ENCODE data around the gene RNF8. TPM values are rescaled to one million over a fixed set of nuclear protein-coding genes. Genes with fewer than 3 reads are reported as not detected.

RNF8 gene
- total and polyA plus RNA-seq, 2 of the 4 experiments (the other 2 are of a cell fraction), result 16.5 to 17.9 TPM

- WGBS, 2 experiments (ENCODE audit: extremely low coverage in 2 of 2, insufficient read length in 1 of 2), result no CpG with 5 or more reads among the region's 5 CpGs
- Histone ChIP-seq H3K79me1 (ENCODE audit: low read depth in 1 of 2, low read length in 2 of 2) (no peaks in the 10 kb centered on the region), H4K20me1 (ENCODE audit: insufficient read depth, low read length) (0 out of 2 replicates have a peak, but pooled peaks cover 4% of the 10 kb centered on the region), H3K4me2 (ENCODE audit: low read depth, low read length) (peak overlapping the region; percentile 58), H4K5ac (ENCODE audit: low read depth, low read length) (0 out of 2 replicates have a peak overlapping the region, but pooled peaks have one; percentile 35), H3K4ac (ENCODE audit: low read depth, low read length) (peak overlapping the region; percentile 51), H3K14ac (replicated peaks; ENCODE audit: low read depth, low read length) (peak overlapping the region; percentile 67), H3K4me1 (ENCODE audit: control insufficient read depth, insufficient read depth, low read length) (peaks cover 3% of the 10 kb centered on the region), H3K9me3 (ENCODE audit: control insufficient read depth, insufficient read depth, low read length) (no peaks in the 10 kb centered on the region), H3K56ac (ENCODE audit: extremely low read depth, insufficient read depth, low read length) (no peak overlapping the region), H2BK120ac (ENCODE audit: low read depth, low read length) (peak overlapping the region; percentile 75; the same call in 1 of the 2 replicates), H3K9me1 (ENCODE audit: insufficient read depth, low read length) (peaks cover 6% of the 10 kb centered on the region), H3K18ac (ENCODE audit: low read depth, low read length) (peak overlapping the region; percentile 64; the same call in 1 of the 2 replicates), H2AK9ac (replicated peaks; ENCODE audit: low read depth, low read length, poor library complexity) (no peak overlapping the region), H3K4me3 (ENCODE audit: insufficient read depth, low read depth, low read length) (no peak overlapping the region), H3K27me3 (ENCODE audit: control insufficient read depth, insufficient read depth, low read length) (peaks cover 2% of the 10 kb centered on the region; the same call in 1 of the 2 replicates), H3K9ac (ENCODE audit: low read depth, low read length) (no peak overlapping the region), H2AK5ac (ENCODE audit: low read depth, low read length) (peak overlapping the region; percentile 61), H4K8ac (ENCODE audit: low read depth in 2 of 2, low read length in 2 of 2) (no peak overlapping the region), H2AFZ (replicated peaks; ENCODE audit: low read length, poor library complexity) (no peak overlapping the region), H3K36me3 (ENCODE audit: control insufficient read depth, insufficient read depth, low read length) (no peaks in the 10 kb centered on the region), H3K23ac (ENCODE audit: low read depth, low read length) (no peak overlapping the region), H2BK5ac (ENCODE audit: low read depth, low read length, poor library complexity, severe bottlenecking) (peak overlapping the region; percentile 2), H4K91ac (ENCODE audit: insufficient read depth, low read depth, low read length) (no peak overlapping the region; the same call in 1 of the 2 replicates), H3K27ac (ENCODE audit: insufficient read depth, low read length) (no peak overlapping the region), H2BK20ac (ENCODE audit: low read depth, low read length) (peak overlapping the region; percentile 11), H2BK15ac (ENCODE audit: low read depth, low read length) (0 out of 3 replicates have a peak overlapping the region, but pooled peaks have one; percentile 31)
- DNase-seq, result peak; percentile 28
- BruUV-seq (replicated peaks), result no TSS peak
- in situ Hi-C loops (cut with MboI; ENCODE audit: low sequenced_read_pairs), result no loop called here
- POLR2A ChIA-PET (ENCODE audit: unreplicated experiment), result no interaction called here
- intact Hi-C loops (cut with micrococcal nuclease), result no loop called here
- CTCF ChIA-PET, result interaction anchor here (0.6 kb wide), 3 partner anchors 13 to 353 kb away, joined by 3 read pairs; no protein-coding TSS in a partner anchor
- dilution Hi-C loops (cut with HindIII; ENCODE audit: low sequenced_read_pairs, unreplicated experiment), result no loop called here
- TF ChIP-seq CTCF (conservative IDR thresholded peaks at IDR 0.05; ENCODE audit: low read depth, low read length) (no peak), CEBPB (IDR thresholded peaks at IDR 0.05; ENCODE audit: low read depth, low read length) (no peak), NFE2L2 (IDR thresholded peaks at IDR 0.05; ENCODE audit: low read depth, low read length) (no peak), MAFK (IDR thresholded peaks at IDR 0.05; ENCODE audit: low read depth, low read length) (no peak), RFX5 (IDR thresholded peaks at IDR 0.05; ENCODE audit: low read depth, low read length) (no peak), RCOR1 (IDR thresholded peaks at IDR 0.05; ENCODE audit: insufficient replicate concordance, low read length) (no peak), BHLHE40 (IDR thresholded peaks at IDR 0.05; ENCODE audit: low read depth, low read length) (no peak), USF2 (IDR thresholded peaks at IDR 0.05; ENCODE audit: low read depth, low read length) (no peak), ELK1 (IDR thresholded peaks at IDR 0.05; ENCODE audit: borderline replicate concordance, low read depth, low read length) (no peak), POLR2A (IDR thresholded peaks at IDR 0.05; ENCODE audit: low read depth, low read length) (no peak), FOS (IDR thresholded peaks at IDR 0.05; ENCODE audit: low read depth, low read length) (no peak)
- peak; percentile 62 for ATAC-seq (ENCODE audit: low read depth)
These were observed 13.8 kb upstream of the RNF8 start for GRCh38 chr6:37339741-37340638.

All from IMR-90 (cell line).